Fibroblast of peridontal ligament (primary cell): ENCODE measurements around the gene DDI1.
"Not testable (repeated sequence)": the region's sequence is repeated elsewhere in the genome, so short reads cannot be mapped to it uniquely, and the experiment has no call there.

ENCODE experiments used
- DNase-seq: peaks from one replicate; pipeline ENCODE4 v3.0.0-alpha.2; 2010; ENCODE audit errors: extremely low read depth

The DDI1 gene

DNA sequence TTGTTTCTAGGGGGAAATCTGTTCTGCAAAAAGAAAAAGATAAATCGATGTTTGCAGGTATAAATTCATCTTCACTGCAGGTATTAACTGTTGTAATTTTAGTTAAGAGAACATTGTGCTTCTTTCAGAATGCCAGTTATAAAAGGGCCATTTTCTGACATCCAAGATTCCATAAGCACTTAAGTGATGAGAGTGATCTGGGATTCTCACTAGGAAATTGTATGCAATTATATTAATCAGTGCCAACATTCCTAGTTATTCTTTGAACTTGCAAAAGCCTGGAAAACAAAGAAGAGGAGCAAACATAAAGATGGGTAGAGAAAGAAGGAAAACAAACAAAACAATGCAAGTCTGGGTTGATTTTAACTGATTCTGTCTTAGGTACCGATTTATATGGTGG, 5.4 kb downstream of the DDI1 start:
- DNase-seq, result no peak

DNA sequence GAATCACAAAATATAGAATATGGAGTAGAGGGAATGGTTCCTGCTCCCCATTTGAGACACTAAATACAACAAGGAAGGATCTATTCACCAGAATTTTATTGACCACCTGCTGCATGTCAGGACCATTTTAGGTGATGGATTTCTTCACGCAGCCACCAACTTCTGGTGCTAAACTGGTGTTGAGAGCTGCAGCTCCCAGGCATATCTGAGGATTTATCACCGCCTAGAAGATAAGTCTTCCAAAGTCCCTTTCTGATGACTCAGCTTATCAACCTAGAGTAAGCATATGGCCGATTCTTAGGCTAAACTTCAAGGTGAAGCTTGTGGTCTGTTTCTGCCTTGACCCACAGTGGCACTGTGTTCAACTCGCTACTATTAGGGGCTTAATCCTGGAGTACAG, 6.7 kb downstream of the DDI1 start:
- DNase-seq, result no peak

DNA sequence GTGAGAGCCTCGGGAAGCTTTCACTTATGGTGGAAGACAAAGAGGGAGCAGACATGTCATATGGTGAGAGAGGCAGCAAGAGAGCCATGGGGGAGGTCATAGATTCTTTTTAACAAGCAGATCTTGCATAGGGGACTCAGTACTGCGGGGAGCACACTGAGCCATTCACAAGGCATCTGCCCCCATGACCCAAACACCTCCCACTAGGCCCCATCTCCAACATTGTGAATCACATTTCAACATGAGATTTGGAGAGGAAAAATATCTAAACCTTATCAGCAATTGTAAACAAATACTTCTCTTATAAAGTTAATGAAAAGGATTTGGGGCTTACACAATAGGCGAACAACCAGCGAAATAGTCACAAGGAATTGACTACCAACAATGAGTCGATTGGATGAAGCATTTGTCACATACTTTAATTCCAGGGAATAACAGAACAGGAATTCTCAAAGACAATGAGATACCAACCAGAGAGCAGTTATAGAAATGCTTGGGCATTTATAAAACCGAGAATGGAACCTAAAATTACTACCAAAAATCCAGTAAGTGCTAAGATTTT, 7.3 kb downstream of the DDI1 start:
- DNase-seq, result no peak

DNA sequence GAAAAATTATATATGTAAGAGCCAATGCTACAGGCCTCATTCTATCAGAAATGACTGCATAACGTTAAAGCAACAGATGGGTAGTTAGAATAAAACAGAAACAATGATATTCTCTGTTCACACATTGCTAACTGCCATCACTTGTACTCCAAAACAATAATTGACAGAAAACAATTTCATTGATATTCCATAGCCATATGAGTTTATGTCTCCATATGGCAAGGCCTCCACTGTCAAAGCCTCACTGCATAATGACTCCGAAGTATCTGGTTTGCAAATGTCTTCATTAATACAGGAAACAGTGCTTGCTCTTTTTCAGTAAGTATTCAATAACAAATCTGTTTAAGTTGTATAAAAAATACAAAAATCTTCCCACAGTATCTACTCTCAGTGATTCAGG, 9.9 kb downstream of the DDI1 start:
- no peak for DNase-seq

DNA sequence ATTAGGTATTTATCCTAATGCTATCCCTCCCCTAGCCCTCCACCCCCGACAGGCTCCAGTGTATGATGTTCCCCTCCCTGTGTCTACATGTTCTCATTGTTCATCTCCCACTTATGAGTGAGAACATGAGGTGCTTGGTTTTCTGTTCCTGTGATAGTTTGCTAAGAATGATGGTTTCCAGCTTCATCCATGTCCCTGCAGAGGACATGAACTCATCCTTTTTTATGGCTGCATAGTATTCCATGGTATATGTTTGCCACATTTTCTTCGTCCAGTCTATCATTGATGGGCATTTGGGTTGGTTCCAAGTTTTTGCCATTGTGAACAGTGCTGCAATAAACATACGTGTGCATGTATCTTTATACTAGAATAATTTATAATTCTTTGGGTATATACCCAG, 10.4 kb downstream of the DDI1 start:
- not testable (repeated sequence) for DNase-seq

DNA sequence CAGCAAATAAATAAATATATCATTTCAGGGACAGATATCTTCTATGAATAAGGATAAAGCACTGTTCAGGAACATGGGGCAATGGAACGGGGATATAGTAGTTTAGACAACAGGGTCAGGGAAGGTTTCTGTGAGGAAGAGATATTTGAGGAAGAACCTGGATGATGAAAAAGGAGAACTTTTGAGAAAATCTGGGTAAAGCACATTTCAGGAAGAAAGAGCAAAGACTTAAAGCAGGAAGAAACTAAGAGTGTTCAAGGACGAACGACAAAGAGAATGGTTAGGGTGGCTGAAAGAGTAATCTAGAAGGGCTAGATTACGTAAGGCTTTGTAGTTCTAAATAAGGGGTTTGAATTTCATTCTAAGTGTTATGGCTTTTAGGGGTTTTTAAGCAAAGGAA, 12.7 kb downstream of the DDI1 start:
- DNase-seq, result no peak

DNA sequence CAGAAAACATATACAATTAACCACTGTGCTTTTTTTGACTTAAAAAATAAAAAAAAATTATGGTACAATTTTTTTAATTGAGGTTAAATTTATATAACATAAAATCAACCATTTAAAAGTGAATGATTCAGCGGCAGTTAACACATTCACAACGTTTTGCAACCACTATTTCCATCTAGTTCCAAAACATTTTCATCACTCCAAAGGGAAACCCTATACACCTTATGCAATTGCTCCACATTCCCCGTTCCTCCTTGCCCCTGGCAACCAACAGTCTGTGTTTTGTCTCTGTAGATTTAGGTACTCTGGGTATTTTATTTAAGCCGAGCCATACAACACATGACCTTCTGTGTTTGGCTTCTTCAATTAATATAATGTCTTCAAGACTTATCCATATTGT, 15.3 kb downstream of the DDI1 start:
- peak; percentile 15 for DNase-seq

DNA sequence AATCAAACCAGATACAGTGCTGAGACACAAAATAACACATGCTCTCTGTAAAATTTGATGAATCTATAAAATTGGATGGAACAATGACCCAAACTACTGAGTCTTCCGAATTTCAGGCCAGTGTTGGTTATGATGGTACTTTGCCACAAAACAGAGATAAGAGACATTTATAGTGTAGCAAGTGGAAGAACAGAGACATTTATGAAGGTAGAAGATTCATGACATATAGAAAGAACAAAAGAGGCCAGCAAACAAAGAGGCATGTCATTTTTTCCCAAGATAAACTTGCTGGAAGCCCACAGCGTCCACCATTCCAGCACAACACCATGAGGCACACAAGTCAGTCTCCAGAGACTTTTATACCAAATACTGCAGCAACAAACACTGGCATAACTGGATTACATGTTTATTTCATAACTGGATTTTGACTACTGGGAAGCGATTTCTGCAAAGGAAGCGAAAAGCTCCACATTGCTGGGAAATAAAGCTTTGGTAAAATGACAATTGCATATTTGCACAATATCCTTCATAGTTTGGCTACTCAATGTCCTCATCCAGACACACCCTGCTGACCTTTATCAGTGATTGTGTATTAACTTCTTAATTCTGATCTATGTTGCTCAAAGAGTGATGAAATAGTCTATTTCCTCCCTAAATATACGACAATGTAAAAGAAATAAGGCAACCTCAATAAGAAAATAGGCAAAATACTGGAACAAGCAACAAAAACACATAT, 17.5 kb downstream of the DDI1 start:
- no peak for DNase-seq

DNA sequence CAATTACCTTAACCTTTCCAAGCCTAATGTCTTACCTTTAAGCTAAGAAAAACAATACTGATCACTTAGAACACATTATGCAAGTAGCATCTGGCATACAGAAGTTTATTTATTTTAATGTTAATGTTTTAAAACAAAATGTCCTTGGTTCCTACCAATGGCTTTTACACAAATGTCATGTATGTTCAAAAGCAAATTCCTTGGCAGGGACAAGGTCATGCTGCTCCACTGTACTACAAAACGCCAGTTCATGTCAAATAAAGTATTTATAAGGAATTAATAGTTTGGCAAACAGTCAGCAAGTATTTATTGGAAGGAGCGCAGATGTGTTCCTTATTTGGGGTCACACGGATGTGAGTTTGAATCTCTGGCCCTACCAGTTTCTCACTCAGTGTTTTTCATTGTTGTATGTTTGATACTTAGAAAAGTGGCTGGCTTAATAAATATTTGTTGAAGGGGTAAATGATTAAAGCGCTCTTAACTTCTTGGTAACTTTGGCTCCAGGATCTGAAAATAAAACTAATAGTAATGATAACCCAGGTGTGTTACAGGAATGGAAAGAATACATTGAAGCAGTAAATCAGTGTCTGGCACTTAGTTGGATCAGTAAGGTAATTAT, 18.6 kb downstream of the DDI1 start:
- DNase-seq, result no peak

DNA sequence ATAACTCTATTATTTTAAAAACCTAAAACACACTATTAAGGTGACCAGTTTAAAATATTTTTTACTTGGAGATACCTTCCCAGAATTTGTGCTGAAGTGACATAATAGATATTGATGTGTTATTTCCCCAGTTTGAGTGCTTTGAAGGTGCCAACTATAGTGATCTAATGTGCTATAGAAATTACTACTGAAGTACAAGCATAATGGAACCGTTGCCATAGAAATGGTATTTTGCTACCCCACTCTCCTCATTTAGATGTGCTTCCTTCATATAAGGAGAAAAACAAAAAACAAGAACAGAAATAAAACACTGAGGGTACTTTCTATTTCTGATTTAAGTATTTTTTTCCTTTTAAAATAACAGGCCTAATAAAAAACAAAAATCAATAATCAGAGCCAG, 19.2 kb downstream of the DDI1 start:
- DNase-seq, result no peak

DNA sequence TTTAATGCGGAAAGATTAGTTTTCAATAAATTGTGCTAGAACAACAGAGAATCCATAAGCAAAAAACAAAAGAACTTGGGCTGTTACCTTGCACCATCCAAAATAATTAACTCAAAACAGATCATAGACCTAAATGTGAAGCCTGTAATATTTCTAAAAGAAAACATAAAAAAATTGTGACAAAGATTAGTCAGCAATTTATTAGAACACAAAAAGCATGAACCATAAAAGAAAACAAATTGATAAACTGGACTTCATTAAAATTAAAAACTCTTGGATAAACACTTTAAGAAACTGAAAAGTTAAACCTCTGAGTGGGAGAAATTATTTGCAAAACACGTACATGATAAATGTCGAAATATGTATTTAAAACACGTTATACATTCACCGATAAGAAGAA, 21.5 kb downstream of the DDI1 start:
- DNase-seq, result no peak

DNA sequence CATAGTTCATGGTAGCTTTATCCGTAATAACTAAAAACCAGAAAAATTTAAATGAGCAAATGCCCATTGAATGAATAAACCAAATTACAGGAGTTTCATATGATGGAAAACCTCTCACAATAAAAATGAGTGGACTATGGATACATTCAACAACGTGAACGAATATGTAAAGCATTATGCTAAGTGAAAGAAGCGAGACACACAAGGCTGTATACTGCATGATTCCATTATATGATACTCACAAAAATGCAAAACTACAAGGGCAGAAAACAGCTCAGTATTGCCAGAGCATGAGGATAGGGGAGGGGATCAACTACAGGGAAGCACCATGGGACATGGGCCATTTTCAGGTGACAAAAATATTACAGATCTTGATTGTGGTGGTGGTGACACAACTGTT, 22.2 kb downstream of the DDI1 start:
- no peak for DNase-seq

DNA sequence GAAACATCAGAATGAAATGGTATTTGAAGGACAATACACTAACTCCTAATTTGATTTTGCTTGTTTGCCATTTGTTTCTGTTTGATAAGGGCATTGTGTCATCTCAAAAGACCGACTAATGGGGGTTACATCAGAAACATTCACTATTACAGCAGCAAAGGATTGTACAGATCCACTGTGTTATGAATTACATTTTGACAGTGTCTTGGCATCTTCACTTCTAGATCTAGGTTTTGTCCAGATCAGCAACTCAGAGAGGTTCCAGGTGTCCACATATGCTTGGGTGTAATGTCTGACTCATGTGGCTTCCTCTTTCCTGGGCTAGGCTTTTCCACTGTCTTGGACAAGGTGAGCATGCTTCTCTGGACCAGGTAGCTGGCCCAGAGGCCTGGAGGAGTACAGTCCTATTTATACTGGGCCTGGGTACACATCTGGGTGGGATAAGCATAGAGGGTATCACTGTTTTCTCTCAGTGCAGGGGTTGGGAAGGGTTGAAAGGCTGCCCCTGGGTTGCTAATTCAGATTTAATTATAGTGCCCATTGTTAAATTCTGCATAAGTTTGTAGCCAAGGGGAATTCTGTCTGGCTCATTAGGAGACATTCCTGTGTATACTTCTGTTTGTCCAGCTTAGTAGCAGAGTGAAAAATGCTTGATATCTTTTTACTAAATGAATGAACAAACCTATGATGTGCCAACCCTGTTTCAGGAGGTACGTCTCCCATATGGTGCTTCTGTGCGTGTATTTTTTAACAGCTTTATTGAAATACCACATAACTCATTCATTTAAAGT, 23.8 kb downstream of the DDI1 start:
- no peak for DNase-seq

DNA sequence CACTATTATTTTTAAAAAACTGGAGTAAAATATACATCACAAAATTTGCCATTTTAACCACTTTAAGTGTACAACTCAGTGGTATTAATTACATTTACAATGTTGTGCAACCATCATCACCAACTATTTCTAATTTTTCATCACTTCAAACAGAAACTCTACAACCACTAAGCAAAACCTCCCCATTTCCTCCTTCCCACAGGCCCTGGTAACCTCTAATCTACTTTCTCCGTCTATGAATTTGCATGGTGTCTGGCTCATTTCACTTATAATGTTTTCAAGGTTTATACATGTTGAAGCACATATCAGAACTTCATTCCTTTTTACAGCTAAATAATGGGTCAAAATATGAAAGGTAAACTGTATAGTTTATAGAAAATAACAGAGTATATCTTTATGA, 24.4 kb downstream of the DDI1 start:
- DNase-seq, result no peak

DNA sequence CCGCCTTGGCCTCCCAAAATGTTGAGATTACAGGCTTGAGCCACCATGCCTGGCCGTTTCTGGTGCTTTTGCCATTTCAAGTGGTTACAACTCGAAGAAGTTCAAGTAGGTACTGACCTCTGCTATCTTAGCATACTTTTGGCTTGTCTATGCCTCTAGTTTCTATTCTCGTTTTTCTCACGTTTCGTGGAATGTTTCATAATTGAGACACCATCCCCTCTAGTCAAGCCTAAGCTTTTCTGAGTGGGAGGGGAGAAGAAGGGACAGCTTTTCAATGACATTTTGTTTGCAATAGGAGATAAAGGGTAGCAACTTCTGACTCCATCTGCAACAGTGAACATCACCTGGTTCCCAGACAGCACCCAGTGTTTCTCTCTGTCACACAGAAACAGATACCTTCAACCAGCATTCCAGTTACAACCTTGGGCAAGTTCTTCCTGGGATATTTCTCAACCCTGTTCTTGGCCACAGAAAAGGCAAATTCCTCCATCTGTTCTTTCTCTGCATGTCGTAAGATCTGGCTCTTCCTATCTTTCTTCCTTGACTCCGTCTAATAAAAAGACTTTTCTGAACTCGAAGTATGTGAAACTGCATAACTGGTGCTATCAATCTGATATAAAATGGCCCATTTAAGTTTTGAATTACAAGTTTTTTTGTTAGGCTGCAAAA, 25.5 kb downstream of the DDI1 start:
- peak; percentile 10 for DNase-seq

DNA sequence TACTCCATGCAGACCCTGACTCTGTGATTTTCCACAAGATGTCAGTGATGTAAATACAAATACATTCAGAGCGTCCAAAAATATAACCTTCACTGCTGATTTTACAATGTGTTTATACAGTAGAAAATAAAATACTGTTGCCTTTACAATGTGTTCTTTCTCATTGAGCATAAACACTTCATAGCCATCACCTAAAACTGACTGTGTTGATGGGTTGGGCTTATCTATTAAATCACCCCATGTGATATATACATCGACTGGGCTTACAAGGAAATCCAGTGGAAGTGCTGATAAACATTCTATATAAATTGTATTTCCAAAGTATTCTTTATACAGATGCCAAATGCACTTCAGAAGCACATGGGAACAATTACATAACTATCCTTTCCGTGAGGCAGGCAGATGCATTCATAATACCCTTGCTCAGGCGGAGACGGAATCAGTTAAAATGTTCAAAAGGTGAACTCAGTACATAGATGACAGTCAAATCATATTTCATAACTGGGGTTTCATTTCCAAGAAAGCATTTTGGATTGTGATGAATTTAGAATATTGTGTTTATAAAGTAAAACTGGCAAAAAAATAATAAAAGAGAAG, 27.7 kb downstream of the DDI1 start:
- no peak for DNase-seq

DNA sequence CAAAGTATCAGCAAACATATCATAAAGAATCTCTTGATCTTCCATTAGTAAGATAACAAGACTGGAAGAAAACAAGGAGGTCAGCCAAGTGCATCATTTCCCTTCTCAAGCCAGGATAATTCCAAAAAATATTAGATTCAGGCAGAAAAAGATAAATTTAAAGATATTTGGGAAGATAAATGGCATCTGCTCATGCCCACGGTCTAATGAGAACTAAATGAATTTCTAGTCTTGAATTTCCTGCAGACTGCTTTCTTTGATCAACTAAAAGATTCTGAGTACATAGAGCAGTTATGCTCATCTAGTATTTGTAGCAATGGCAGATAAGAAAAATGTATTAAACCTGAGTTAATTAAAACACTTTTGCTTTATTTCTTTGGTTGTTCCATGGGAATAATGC, 31.1 kb downstream of the DDI1 start:
- DNase-seq, result no peak

DNA sequence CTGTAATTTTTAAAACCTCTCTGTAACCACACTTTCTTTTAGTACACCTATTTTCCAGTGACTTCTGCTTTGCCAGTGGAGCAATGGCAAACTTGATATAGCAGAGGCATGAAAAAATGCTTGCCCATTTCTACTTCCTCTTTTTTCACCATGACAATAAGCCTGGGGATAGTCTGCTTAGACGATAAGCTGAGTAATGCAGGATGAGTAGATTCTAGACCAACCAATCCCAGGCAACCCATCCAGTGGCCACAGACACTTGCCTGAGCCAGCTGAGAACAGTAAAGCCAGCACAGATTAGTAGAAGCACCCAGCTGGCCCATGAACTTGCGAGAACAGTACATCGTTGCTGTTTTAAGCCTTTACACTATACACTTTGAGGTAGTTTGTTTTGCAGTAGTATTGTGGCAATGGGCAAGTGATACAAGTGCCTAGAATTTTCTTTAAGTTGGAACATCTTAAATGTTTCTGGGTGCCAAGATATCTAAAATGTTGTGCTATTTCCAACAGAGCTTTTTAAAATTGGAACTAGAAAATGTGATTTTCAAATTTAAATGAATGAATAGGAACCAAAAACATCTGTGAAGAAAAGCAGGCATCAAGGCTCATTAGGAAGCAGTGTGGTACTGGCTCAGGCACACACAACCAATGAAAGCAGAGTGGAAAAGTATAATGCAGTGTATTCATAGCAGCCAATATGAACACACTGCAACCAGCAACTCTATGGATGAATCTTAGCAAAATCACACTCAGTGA, 37.7 kb downstream of the DDI1 start:
- no peak for DNase-seq

DNA sequence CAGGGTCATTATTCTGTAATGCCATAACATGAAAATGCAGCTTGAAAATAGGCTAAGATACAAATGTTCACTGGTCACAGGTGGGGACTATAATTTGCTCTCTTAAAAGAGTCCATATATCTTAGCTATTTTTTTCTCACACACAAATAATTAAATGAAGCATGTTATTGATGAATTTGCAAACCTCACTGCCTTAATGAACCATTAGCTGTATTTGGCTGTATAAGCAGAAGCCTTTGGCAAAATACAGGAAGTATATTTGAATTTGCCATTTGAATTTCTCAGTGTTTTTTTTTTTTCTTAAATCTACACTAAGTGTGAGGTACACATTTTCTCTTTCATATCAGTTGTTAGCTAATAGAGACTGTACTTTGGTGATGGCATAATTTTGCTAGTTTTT, 38.7 kb downstream of the DDI1 start:
- DNase-seq, result no peak

DNA sequence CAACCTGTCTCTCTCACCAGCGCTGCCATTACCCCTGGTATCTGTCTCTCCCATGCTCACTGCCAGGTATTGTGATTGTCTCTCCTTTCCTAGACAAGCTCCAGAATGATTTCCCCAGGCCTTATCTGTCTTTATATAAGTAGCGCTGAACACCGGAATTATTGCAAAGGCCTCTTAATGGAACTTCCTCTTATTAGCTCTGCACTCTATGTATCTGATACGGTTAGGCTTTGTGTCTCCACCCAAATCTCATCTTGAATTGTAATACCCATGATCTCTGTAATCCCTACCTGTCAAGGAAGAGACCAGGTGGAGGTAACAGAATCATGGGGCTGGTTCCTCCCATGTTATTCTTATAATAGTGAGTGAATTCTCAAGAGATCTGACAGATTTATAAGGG, 39.3 kb downstream of the DDI1 start:
- no peak for DNase-seq

DNA sequence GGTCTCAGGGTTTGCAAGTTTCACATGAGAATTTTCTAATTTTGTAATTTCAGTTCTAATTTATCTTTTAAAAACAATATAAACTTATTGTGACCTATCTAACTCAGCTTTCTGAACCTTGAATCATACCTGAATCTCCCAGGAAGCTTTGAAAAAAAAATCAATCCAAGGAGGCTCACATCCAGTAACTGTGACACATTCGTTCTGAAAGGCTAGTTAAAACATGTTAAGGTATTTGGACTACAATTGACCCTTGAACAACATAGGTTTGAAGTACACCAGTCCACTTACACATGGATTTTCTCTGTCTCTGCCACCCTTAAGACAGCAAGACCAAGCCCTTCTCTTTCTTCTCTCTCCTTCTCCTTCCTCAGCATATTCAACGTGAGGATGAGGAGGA, 40.0 kb downstream of the DDI1 start:
- DNase-seq, result no peak
